IMR-90 (cell line): ENCODE measurements around the gene BCCIP. TPM values are rescaled to one million over a fixed set of nuclear protein-coding genes. Genes with fewer than 3 reads are reported as not detected.

ENCODE experiments used
- ATAC-seq: fragments of 200-7000 bp; cut with Tn5 transposase; 2 replicates; pipeline ENCODE4 v1.9.1; 2020; ENCODE audit warnings: low read depth, mild to moderate bottlenecking, moderate library complexity
- BruUV-seq: library from RNA; stranded (reverse); fragments of 400-500 nt; replicated peaks from 2 replicates; lab custom pipeline; 2021; lab: Mats Ljungman, UMichigan
- CTCF ChIA-PET: fragments of 300-600 bp; formaldehyde crosslinking; extraction: SDS; loops from one replicate; lab custom pipeline; 2021; ENCODE audit warnings: antibody characterized with exemption; lab: Yijun Ruan, JAX
- POLR2A ChIA-PET: fragments of 300-600 bp; sonication (Branson Sonifier 250); formaldehyde crosslinking; loops from one replicate; lab custom pipeline; 2022; ENCODE audit warnings: antibody characterized with exemption; ENCODE audit not compliant: unreplicated experiment; lab: Charles Lee
- DNase-seq: peaks from one replicate; pipeline ENCODE4 v3.0.0; 2013
- H2AFZ ChIP-seq: replicated peaks from 2 replicates; pipeline ENCODE3; 2013; ENCODE audit warnings: low read length, mild to moderate bottlenecking; ENCODE audit not compliant: poor library complexity
- H2AK5ac ChIP-seq: 2 replicates; pipeline ENCODE4 v1.6.1; 2013; ENCODE audit warnings: low read depth, low read length, inconsistent platforms
- H2AK9ac ChIP-seq: replicated peaks from 2 replicates; pipeline ENCODE3; 2013; ENCODE audit warnings: mild to moderate bottlenecking, low read depth, low read length, moderate library complexity; ENCODE audit not compliant: poor library complexity
- H2BK120ac ChIP-seq: 2 replicates; pipeline ENCODE4 v1.6.1; 2013; ENCODE audit warnings: low read depth, low read length, inconsistent platforms
- H2BK15ac ChIP-seq: 3 replicates; pipeline ENCODE4 v1.6.1; 2013; ENCODE audit warnings: low read depth, low read length, inconsistent platforms
- H2BK20ac ChIP-seq: 2 replicates; pipeline ENCODE4 v1.6.1; 2013; ENCODE audit warnings: low read depth, mild to moderate bottlenecking, inconsistent platforms, low read length, moderate library complexity
- H2BK5ac ChIP-seq: 2 replicates; pipeline ENCODE4 v1.6.1; 2013; ENCODE audit warnings: mild to moderate bottlenecking, low read depth, low read length, inconsistent platforms; ENCODE audit not compliant: poor library complexity, severe bottlenecking
- H3K14ac ChIP-seq: replicated peaks from 2 replicates; pipeline ENCODE4 v1.6.1; 2013; ENCODE audit warnings: low read depth, low read length, inconsistent platforms
- H3K18ac ChIP-seq: 2 replicates; pipeline ENCODE4 v1.6.1; 2013; ENCODE audit warnings: low read depth, low read length, control low read depth
- H3K23ac ChIP-seq: 2 replicates; pipeline ENCODE4 v1.6.1; 2013; ENCODE audit warnings: low read depth, low read length, inconsistent platforms
- H3K27ac ChIP-seq: 2 replicates; pipeline ENCODE4 v1.5.1; 2013; ENCODE audit warnings: mild to moderate bottlenecking, control low read depth, low read length; ENCODE audit not compliant: insufficient read depth
- H3K27me3 ChIP-seq: 2 replicates; pipeline ENCODE4 v1.6.1; 2013; ENCODE audit warnings: low read length; ENCODE audit not compliant: control insufficient read depth, insufficient read depth
- H3K36me3 ChIP-seq: 2 replicates; pipeline ENCODE4 v1.6.1; 2013; ENCODE audit warnings: low read length, mixed read lengths; ENCODE audit not compliant: control insufficient read depth, insufficient read depth
- H3K4ac ChIP-seq: 2 replicates; pipeline ENCODE4 v1.6.1; 2013; ENCODE audit warnings: low read depth, low read length, inconsistent platforms
- H3K4me1 ChIP-seq: 2 replicates; pipeline ENCODE4 v1.6.1; 2013; ENCODE audit warnings: low read length, mixed read lengths; ENCODE audit not compliant: control insufficient read depth, insufficient read depth
- H3K4me2 ChIP-seq: 2 replicates; pipeline ENCODE4 v1.6.1; 2013; ENCODE audit warnings: low read depth, mild to moderate bottlenecking, control low read depth, low read length, moderate library complexity
- H3K4me3 ChIP-seq: 2 replicates; pipeline ENCODE4 v1.5.1; 2013; ENCODE audit warnings: low read depth, mild to moderate bottlenecking, control low read depth, low read length, moderate library complexity; ENCODE audit not compliant: insufficient read depth
- H3K56ac ChIP-seq: 2 replicates; pipeline ENCODE4 v1.6.1; 2013; ENCODE audit warnings: low read length, inconsistent platforms; ENCODE audit not compliant: insufficient read depth; ENCODE audit errors: extremely low read depth
- H3K79me1 ChIP-seq, 2 experiments: 2 replicates each; pipeline ENCODE4 v1.6.1; 2013; ENCODE audit warnings: low read length in 2 of 2, inconsistent platforms in 1 of 2, low read depth in 1 of 2
- H3K9ac ChIP-seq: 2 replicates; pipeline ENCODE4 v1.6.1; 2013; ENCODE audit warnings: low read depth, low read length, control low read depth
- H3K9me1 ChIP-seq: 2 replicates; pipeline ENCODE4 v1.6.1; 2013; ENCODE audit warnings: low read length, inconsistent platforms; ENCODE audit not compliant: insufficient read depth
- H3K9me3 ChIP-seq: 2 replicates; pipeline ENCODE4 v1.6.1; 2013; ENCODE audit warnings: low read length; ENCODE audit not compliant: control insufficient read depth, insufficient read depth
- H4K20me1 ChIP-seq: 2 replicates; pipeline ENCODE4 v1.6.1; 2013; ENCODE audit warnings: low read length, inconsistent platforms; ENCODE audit not compliant: insufficient read depth
- H4K5ac ChIP-seq: 2 replicates; pipeline ENCODE4 v1.6.1; 2013; ENCODE audit warnings: mild to moderate bottlenecking, low read depth, low read length, control low read depth
- H4K8ac ChIP-seq, 2 experiments: 2 replicates each; pipeline ENCODE4 v1.6.1; 2013; ENCODE audit warnings: low read depth in 2 of 2, low read length in 2 of 2, control low read depth in 1 of 2, inconsistent platforms in 1 of 2
- H4K91ac ChIP-seq: 2 replicates; pipeline ENCODE4 v1.6.1; 2013; ENCODE audit warnings: low read depth, low read length, inconsistent platforms; ENCODE audit not compliant: insufficient read depth
- CEBPB ChIP-seq: IDR thresholded peaks from 2 replicates; pipeline ENCODE4 v1.6.1; 2012; ENCODE audit warnings: low read depth, low read length, improper control_type of control experiment
- CTCF ChIP-seq: conservative IDR thresholded peaks from 2 replicates; pipeline ENCODE4 v1.5.1; 2012; ENCODE audit warnings: mild to moderate bottlenecking, low read depth, low read length, improper control_type of control experiment
- FOS ChIP-seq: fragments of 150-350 bp; IDR thresholded peaks from 2 replicates; pipeline ENCODE4 v1.6.1; 2016; ENCODE audit warnings: low read depth, low read length
- MAFK ChIP-seq: IDR thresholded peaks from 2 replicates; pipeline ENCODE4 v1.6.1; 2012; ENCODE audit warnings: low read depth, low read length, improper control_type of control experiment
- POLR2A ChIP-seq: IDR thresholded peaks from 2 replicates; pipeline ENCODE4 v1.6.1; 2012; ENCODE audit warnings: mild to moderate bottlenecking, low read depth, low read length
- RFX5 ChIP-seq: IDR thresholded peaks from 2 replicates; pipeline ENCODE4 v1.8.0; 2012; ENCODE audit warnings: low read depth, mild to moderate bottlenecking, low read length, moderate library complexity
- WGBS, 2 experiments: methylation state at CpG; one replicate each; pipeline versions ENCODE4 v1.1.5 to v1.1.7; 2013; ENCODE audit warnings: missing lambda C conversion rate in 2 of 2; ENCODE audit not compliant: insufficient read length in 1 of 2; ENCODE audit errors: extremely low coverage in 2 of 2; 5-methylcytosine and 5-hydroxymethylcytosine counted together
- dilution Hi-C: fragments of 300-500 bp; cut with HindIII; formaldehyde crosslinking; loops from one replicate; pipeline ENCODE4 v1.14.3; 2018; ENCODE audit warnings: low sequenced_read_pairs; ENCODE audit not compliant: unreplicated experiment
- in situ Hi-C: fragments of 300-500 bp; cut with MboI; formaldehyde crosslinking; loops from 3 replicates; pipeline ENCODE4 v1.14.3; 2019; ENCODE audit warnings: low sequenced_read_pairs, inconsistent platforms, mixed read lengths
- intact Hi-C: fragments of 100-400 bp; cut with micrococcal nuclease; formaldehyde crosslinking; loops from 2 replicates; pipeline ENCODE4 v1.10.0; 2022
- polyA plus RNA-seq, 3 experiments: library from polyadenylated mRNA; depleted of rRNA; stranded (reverse); fragments of >200 nt; gene quantifications; 2 replicates each; pipeline ENCODE4 v1.2.3, GENCODE V29; 2012; ENCODE audit warnings: low replicate concordance in 1 of 3
- total RNA-seq: library from RNA; depleted of rRNA; stranded (reverse); fragments of >200 nt; gene quantifications from 2 replicates; pipeline ENCODE4 v1.2.3, GENCODE V29; 2012
- TF ChIP-seq, protein P1 (sequence below): fragments of 150-350 bp; IDR thresholded peaks from 2 replicates; pipeline ENCODE4 v1.6.1; 2016; ENCODE audit warnings: low read depth, mild to moderate bottlenecking, low read length, moderate library complexity, borderline replicate concordance

The BCCIP gene
- total and polyA plus RNA-seq, 2 of the 4 experiments (the other 2 are of a cell fraction) = 31.9 to 49.2 TPM

- DNase-seq (no peak), ATAC-seq (no peak)
- Histone ChIP-seq H2BK20ac (no peak overlapping the region), H4K5ac (no peak overlapping the region), H3K4me2 (no peak overlapping the region), H3K4me3 (no peak overlapping the region), H2BK15ac (no peak overlapping the region), H3K27me3 (peaks cover 3% of the 10 kb centered on the region; the same call in 1 of the 2 replicates), H3K18ac (no peak overlapping the region), H3K4ac (no peak overlapping the region), H3K56ac (no peak overlapping the region), H2BK5ac (no peak overlapping the region), H3K9ac (no peak overlapping the region), H2AK5ac (no peak overlapping the region), H2AFZ (no peak overlapping the region), H3K27ac (no peak overlapping the region), H3K9me3 (no peaks in the 10 kb centered on the region), H2BK120ac (no peak overlapping the region), H3K36me3 (no peaks in the 10 kb centered on the region), H3K14ac (no peak overlapping the region), H4K91ac (no peak overlapping the region), H3K23ac (no peak overlapping the region), H4K20me1 (no peaks in the 10 kb centered on the region), H3K4me1 (no peaks in the 10 kb centered on the region), H3K79me1 (no peaks in the 10 kb centered on the region), H3K9me1 (no peaks in the 10 kb centered on the region), H2AK9ac (no peak overlapping the region), H4K8ac (no peak overlapping the region)
- no TSS peak for BruUV-seq
- ChIA-PET POLR2A (no interaction called here), CTCF (no interaction called here)
- dilution Hi-C loops = no loop called here
- intact Hi-C loops = no loop called here
- TF ChIP-seq CEBPB (no peak), FOS (no peak), MAFK (no peak), POLR2A (no peak), CTCF (no peak), RFX5 (no peak)
- TF ChIP-seq, protein P1, sequence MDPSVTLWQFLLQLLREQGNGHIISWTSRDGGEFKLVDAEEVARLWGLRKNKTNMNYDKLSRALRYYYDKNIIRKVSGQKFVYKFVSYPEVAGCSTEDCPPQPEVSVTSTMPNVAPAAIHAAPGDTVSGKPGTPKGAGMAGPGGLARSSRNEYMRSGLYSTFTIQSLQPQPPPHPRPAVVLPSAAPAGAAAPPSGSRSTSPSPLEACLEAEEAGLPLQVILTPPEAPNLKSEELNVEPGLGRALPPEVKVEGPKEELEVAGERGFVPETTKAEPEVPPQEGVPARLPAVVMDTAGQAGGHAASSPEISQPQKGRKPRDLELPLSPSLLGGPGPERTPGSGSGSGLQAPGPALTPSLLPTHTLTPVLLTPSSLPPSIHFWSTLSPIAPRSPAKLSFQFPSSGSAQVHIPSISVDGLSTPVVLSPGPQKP = no peak
- 100% methylated on average over 1 of the region's 5 CpGs; no CpG with 5 or more reads in 1 of the 2 experiments for WGBS, 2 experiments
- in situ Hi-C loops = no loop called here
These were observed 44.8 kb upstream of the BCCIP start for GRCh38 chr10:125778556-125778955.
